ENCODE results near the gene CNTRL. TPM values are rescaled to one million over a fixed set of nuclear protein-coding genes. Genes with fewer than 3 reads are reported as not detected.
"Not testable (repeated sequence)": the region's sequence is repeated elsewhere in the genome, so short reads cannot be mapped to it uniquely, and the experiment has no call there.

Gene CNTRL, protein sequence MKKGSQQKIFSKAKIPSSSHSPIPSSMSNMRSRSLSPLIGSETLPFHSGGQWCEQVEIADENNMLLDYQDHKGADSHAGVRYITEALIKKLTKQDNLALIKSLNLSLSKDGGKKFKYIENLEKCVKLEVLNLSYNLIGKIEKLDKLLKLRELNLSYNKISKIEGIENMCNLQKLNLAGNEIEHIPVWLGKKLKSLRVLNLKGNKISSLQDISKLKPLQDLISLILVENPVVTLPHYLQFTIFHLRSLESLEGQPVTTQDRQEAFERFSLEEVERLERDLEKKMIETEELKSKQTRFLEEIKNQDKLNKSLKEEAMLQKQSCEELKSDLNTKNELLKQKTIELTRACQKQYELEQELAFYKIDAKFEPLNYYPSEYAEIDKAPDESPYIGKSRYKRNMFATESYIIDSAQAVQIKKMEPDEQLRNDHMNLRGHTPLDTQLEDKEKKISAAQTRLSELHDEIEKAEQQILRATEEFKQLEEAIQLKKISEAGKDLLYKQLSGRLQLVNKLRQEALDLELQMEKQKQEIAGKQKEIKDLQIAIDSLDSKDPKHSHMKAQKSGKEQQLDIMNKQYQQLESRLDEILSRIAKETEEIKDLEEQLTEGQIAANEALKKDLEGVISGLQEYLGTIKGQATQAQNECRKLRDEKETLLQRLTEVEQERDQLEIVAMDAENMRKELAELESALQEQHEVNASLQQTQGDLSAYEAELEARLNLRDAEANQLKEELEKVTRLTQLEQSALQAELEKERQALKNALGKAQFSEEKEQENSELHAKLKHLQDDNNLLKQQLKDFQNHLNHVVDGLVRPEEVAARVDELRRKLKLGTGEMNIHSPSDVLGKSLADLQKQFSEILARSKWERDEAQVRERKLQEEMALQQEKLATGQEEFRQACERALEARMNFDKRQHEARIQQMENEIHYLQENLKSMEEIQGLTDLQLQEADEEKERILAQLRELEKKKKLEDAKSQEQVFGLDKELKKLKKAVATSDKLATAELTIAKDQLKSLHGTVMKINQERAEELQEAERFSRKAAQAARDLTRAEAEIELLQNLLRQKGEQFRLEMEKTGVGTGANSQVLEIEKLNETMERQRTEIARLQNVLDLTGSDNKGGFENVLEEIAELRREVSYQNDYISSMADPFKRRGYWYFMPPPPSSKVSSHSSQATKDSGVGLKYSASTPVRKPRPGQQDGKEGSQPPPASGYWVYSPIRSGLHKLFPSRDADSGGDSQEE (N-terminal part only)
- 1.7 and 21.5 TPM in 2 replicates for total RNA-seq (2014; rRNA removed; shearing (Covaris generic); ENCODE audit: low replicate concordance)

GRCh38 chr9:121074370-121075250 is at the start of gene CNTRL:
CNTRL (plus strand) TSS chr9:121074955; CDS start chr9:121088327, 13,372 bp downstream.
- in situ Hi-C loops (cut with HindIII; ENCODE audit: low pct_unique_long_range_greater_than_20kb, low sequenced_read_pairs): no loop called here
- peak; percentile 87 for DNase-seq (ENCODE audit: low read depth)

DNA sequence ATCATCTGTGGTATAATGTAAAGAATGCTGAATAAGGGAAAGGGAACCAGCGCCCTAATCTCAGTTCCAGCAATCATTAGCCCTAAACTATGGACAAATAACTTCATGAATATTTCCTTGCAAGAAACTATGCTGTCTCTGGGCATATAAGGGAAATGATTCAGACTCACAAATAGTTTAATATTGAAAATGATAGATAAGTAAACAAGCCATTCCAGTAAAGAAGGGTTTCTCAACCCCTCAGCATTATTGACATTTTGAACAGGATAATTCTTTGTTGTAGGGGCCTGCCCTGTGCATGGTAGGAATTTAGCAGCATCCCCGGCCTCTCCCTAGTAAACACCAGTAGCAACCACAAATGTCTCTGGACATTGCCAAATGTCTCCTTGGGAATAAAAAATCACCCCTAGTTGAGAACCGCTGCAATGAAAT is 48.5 kb upstream of the CNTRL start:
- no peak for DNase-seq (ENCODE audit: low read depth)
- in situ Hi-C loops (cut with HindIII; ENCODE audit: low pct_unique_long_range_greater_than_20kb, low sequenced_read_pairs): no loop called here

- in situ Hi-C loops (cut with HindIII; ENCODE audit: low pct_unique_long_range_greater_than_20kb, low sequenced_read_pairs): no loop called here
- no peak for DNase-seq (ENCODE audit: low read depth)
Observed at GRCh38 chr9:121026768-121027167, 48.0 kb upstream of the CNTRL start.

GRCh38 chr9:121028285-121028684 is 46.5 kb upstream of the CNTRL start:
- DNase-seq (ENCODE audit: low read depth); in situ Hi-C loops (cut with HindIII; ENCODE audit: low pct_unique_long_range_greater_than_20kb, low sequenced_read_pairs): not testable (repeated sequence)

- in situ Hi-C loops (cut with HindIII; ENCODE audit: low pct_unique_long_range_greater_than_20kb, low sequenced_read_pairs): no loop called here
- no peak for DNase-seq (ENCODE audit: low read depth)
Observed at GRCh38 chr9:121029469-121029868, 45.3 kb upstream of the CNTRL start.

DNA sequence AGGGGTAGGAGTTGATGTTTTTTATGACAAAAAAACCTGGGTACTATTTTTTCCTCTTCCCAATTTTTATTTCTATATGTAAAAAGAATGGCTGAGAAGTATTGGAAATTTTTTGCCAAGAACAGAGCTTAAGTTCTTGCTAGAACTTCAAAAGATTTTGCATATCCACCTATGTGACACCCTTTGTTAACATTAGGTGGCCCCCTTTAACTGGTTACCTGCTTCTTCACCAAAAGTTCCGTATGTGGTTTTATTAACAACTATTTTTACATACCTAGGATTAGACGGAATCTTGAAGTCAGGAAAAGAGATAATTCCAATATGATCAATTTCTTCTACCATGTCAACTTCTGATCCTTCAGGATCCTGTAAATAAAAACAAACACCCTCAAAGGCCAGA is 40.2 kb upstream of the CNTRL start:
- in situ Hi-C loops (cut with HindIII; ENCODE audit: low pct_unique_long_range_greater_than_20kb, low sequenced_read_pairs): no loop called here
- DNase-seq (ENCODE audit: low read depth): no peak

DNA sequence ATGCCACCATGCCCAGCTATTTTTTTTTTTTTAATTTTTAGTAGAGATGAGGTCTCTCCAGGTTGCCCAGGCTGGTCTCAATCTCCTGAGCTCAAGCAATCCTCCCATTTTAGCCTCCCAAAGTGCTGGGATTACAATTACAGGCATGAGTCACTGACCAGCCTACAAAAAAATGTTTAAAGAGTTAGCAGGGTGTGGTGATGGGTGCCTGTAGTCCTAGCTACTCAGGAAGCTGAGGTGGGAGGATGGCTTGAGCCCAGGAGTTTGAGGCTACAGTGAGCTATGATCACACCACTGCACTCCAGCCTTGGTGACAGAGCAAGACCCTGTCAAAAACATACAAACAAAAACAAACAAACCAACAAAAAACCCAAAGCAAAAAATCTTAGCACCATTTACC is 39.0 kb upstream of the CNTRL start:
- in situ Hi-C loops (cut with HindIII; ENCODE audit: low pct_unique_long_range_greater_than_20kb, low sequenced_read_pairs); DNase-seq (ENCODE audit: low read depth): not testable (repeated sequence)

DNA sequence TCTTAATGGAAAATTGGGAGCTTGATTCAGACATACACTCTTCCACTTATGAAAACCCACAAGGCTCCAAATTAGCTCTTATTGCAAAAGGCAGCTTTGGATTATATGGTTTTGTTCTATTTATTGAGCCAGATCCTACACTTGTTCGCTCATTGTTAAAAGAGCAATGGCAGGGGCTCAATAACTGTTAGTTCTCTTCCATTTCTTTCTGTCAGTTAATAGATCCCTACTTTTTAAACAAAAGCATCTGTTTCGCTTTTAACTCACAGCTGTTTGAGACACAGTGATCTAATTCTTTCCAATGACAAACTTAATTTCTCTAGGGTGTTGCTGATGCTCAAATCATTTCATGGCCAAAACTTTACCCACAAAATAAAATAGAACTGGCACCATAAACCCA is 36.4 kb upstream of the CNTRL start:
- no peak for DNase-seq (ENCODE audit: low read depth)
- in situ Hi-C loops (cut with HindIII; ENCODE audit: low pct_unique_long_range_greater_than_20kb, low sequenced_read_pairs): no loop called here

GRCh38 chr9:121038804-121039203 is 36.0 kb upstream of the CNTRL start:
- in situ Hi-C loops (cut with HindIII; ENCODE audit: low pct_unique_long_range_greater_than_20kb, low sequenced_read_pairs): no loop called here
- DNase-seq (ENCODE audit: low read depth): no peak

- in situ Hi-C loops (cut with HindIII; ENCODE audit: low pct_unique_long_range_greater_than_20kb, low sequenced_read_pairs): no loop called here
- DNase-seq (ENCODE audit: low read depth): no peak
Observed at GRCh38 chr9:121048175-121048574, 26.6 kb upstream of the CNTRL start.

DNA sequence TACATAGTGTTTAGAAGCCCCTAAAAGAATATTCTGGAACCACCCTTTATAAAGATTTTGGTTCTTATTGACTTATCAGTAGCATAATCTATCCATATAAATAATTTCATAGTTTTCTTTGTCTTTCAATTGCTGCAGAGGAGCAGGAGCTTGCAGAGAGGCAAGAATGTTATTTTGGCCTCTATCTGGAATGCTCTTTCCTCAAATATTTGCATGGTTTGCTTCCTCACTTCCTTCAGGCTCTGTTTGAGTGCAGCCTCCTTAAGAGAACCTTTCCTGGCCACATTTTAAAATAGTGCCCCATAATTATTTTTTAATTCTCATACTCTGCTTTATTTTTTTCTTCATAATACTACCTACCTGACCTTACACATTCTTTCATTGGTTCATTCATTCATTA is 26.1 kb upstream of the CNTRL start:
- no peak for DNase-seq (ENCODE audit: low read depth)
- in situ Hi-C loops (cut with HindIII; ENCODE audit: low pct_unique_long_range_greater_than_20kb, low sequenced_read_pairs): no loop called here

DNA sequence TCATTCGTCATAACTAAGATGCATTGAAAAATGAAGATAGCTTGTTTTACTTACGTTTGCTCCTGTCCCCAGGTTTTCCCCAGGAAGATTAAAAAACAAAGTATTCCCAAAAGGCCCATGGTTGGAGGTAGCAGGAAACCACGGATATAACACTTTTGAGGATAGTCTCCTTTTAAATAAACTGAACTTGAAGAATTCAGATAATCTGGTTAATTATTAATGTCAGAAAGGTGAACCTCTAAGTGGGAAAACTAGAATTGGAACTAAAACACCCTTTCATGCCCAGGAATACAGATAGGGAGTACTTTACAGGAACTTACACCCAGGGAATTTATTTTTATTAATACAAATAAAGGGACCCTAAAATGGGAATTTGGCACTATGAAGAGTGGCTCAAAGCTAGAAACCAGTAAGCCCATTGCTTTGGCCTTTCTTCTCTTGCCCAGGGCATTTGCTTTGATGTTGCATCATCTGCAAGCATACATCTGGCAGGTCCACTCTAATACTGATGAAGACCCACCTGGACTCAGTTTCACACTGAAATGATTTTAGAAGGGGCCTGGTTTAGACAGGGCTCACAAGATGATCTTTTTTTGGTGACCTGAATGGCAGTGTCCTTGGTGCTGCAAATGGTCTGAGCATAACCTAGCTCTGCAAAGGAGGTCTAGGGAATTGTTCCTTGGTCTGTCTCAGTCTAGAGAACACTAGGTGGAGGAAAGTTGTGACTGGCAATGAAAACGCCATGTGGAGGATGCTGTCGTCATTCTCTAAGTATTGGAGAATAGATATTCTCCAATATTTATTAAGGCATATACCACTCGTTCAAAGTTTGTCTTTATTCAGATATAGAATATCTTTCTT is 24.4 kb upstream of the CNTRL start, which contains the start of gene C5:
Gene C5 (minus strand): TSS at position 148 of the 861 bp plus-strand sequence. CDS start 29 bp downstream, at position 119.
- in situ Hi-C loops (cut with HindIII; ENCODE audit: low pct_unique_long_range_greater_than_20kb, low sequenced_read_pairs): no loop called here
- no peak for DNase-seq (ENCODE audit: low read depth)

GRCh38 chr9:121053544-121053943 is 21.2 kb upstream of the CNTRL start:
- in situ Hi-C loops (cut with HindIII; ENCODE audit: low pct_unique_long_range_greater_than_20kb, low sequenced_read_pairs): no loop called here
- no peak for DNase-seq (ENCODE audit: low read depth)

DNA sequence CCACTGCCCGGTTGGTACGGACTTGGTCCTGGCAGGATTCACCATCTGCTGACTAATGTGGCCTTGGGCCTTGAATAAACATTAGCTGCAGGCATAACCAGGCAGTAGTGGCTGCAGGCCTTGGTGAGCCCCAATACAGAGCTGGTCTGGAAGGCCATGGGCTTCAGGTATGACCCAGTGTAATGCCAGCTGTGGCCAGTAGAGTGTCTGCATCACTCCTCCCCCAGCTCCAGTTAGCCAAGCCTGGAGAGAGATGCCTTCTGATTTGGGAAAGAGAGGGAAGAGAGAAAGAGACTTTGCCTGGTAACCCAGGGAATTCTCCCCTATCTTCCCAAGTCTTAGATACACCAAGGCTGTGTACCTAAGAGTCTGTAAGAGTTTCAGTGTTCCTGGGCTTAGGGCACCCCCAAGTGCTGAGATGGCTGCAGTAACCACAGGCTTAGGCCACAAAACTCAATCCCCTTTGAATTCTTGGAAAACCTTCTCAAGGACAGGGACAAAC is 19.1 kb upstream of the CNTRL start:
- no peak for DNase-seq (ENCODE audit: low read depth)
- in situ Hi-C loops (cut with HindIII; ENCODE audit: low pct_unique_long_range_greater_than_20kb, low sequenced_read_pairs): no loop called here

DNA sequence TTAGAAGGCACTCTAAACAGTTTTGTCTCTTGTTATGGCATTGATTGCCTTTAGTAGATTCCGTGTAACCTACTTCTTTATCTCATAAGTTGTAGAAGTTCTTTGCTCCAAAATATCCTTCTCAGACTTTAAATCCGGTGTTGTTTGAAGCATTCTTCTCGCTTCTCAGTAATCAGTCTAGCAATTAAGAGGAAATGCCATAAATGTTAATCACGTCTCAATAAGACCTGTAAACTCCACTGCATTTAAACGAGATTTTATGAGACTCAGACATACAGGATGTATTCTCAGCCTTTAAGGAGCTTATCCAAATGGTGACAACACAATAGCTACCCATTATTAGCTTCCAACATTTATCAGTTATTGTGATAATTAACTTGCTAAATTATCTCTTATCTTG is 16.9 kb upstream of the CNTRL start:
- in situ Hi-C loops (cut with HindIII; ENCODE audit: low pct_unique_long_range_greater_than_20kb, low sequenced_read_pairs): no loop called here
- no peak for DNase-seq (ENCODE audit: low read depth)

DNA sequence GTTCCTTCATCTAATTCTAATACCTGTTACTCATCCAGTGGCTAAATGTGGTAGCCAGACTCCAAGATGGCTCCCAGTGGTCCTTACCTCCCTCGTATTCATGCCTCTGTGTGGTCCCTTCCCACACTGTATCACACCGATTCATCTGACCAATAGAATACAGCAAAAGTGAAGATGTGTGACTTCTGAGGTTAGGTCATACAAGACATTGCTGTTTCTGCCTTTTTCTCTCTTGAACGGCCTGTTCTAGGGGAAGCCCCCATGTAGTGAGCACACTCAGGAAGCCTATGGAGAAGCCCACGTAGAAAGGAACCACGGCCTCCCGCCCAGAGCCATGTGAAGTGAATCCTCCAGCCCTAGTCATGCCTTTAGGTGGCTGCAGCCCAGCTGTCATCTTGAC is 15.2 kb upstream of the CNTRL start:
- in situ Hi-C loops (cut with HindIII; ENCODE audit: low pct_unique_long_range_greater_than_20kb, low sequenced_read_pairs): no loop called here
- no peak for DNase-seq (ENCODE audit: low read depth)

Data from Caki2 (cell line).